H9 (cell line): ENCODE results near the gene HECTD2. TPM values are rescaled to one million over a fixed set of nuclear protein-coding genes. Genes with fewer than 3 reads are reported as not detected.
"Not testable (repeated sequence)": the region's sequence is repeated elsewhere in the genome, so short reads cannot be mapped to it uniquely, and the experiment has no call there.

Experiments used
- DNase-seq: peaks from one replicate; pipeline ENCODE4 v3.0.0-alpha.2; 2017
- H2AFZ ChIP-seq: one replicate; pipeline ENCODE4 v1.6.1; 2013; ENCODE audit warnings: mild to moderate bottlenecking, low read length, control low read depth, moderate library complexity
- H2AK5ac ChIP-seq: 2 replicates; pipeline ENCODE4 v1.6.1; 2013; ENCODE audit warnings: low read length, control low read depth, mixed read lengths; ENCODE audit not compliant: insufficient read length
- H2BK120ac ChIP-seq: one replicate; pipeline ENCODE4 v1.6.1; 2013; ENCODE audit warnings: low read depth, mild to moderate bottlenecking, low read length, control low read depth, inconsistent platforms; ENCODE audit not compliant: poor library complexity, severe bottlenecking
- H2BK12ac ChIP-seq: 2 replicates; pipeline ENCODE4 v1.6.1; 2013; ENCODE audit warnings: low read length, control low read depth, mixed read lengths, low read depth; ENCODE audit not compliant: insufficient read length
- H2BK15ac ChIP-seq: 2 replicates; pipeline ENCODE4 v1.6.1; 2013; ENCODE audit warnings: low read depth, low read length, control low read depth
- H2BK20ac ChIP-seq: one replicate; pipeline ENCODE4 v1.6.1; 2013; ENCODE audit warnings: low read depth, mild to moderate bottlenecking, low read length, control low read depth, inconsistent platforms; ENCODE audit not compliant: poor library complexity, severe bottlenecking
- H2BK5ac ChIP-seq: 2 replicates; pipeline ENCODE4 v1.6.1; 2013; ENCODE audit warnings: low read length, control low read depth, mixed read lengths; ENCODE audit not compliant: insufficient read length
- H3K14ac ChIP-seq: 2 replicates; pipeline ENCODE4 v1.6.1; 2013; ENCODE audit warnings: low read length, control low read depth; ENCODE audit not compliant: insufficient read depth
- H3K18ac ChIP-seq: 2 replicates; pipeline ENCODE4 v1.6.1; 2013; ENCODE audit warnings: low read depth, mild to moderate bottlenecking, mixed read lengths, low read length, control low read depth; ENCODE audit not compliant: insufficient read length
- H3K23ac ChIP-seq: 2 replicates; pipeline ENCODE4 v1.6.1; 2013; ENCODE audit warnings: low read length, control low read depth, mixed read lengths, low read depth; ENCODE audit not compliant: insufficient read length
- H3K23me2 ChIP-seq: 2 replicates; pipeline ENCODE4 v1.6.1; 2013; ENCODE audit warnings: low read depth, mild to moderate bottlenecking, mixed read lengths, low read length, control low read depth; ENCODE audit not compliant: insufficient read length, poor library complexity, severe bottlenecking
- H3K27ac ChIP-seq: 2 replicates; pipeline ENCODE4 v1.5.1; 2013; ENCODE audit warnings: low read length, control low read depth, mixed read lengths, low read depth; ENCODE audit not compliant: insufficient read length
- H3K27me3 ChIP-seq: 2 replicates; pipeline ENCODE4 v1.6.1; 2013; ENCODE audit warnings: low read length, control low read depth, inconsistent platforms; ENCODE audit not compliant: insufficient read depth
- H3K4ac ChIP-seq: 2 replicates; pipeline ENCODE4 v1.6.1; 2013; ENCODE audit warnings: low read depth, mild to moderate bottlenecking, control low read depth, inconsistent platforms, low read length, moderate library complexity
- H3K4me1 ChIP-seq: 2 replicates; pipeline ENCODE4 v1.6.1; 2013; ENCODE audit warnings: low read length, control low read depth, inconsistent platforms; ENCODE audit not compliant: insufficient read depth
- H3K4me2 ChIP-seq: 2 replicates; pipeline ENCODE4 v1.6.1; 2013; ENCODE audit warnings: low read length, control low read depth, mixed read lengths; ENCODE audit not compliant: insufficient read length, insufficient read depth
- H3K56ac ChIP-seq: 2 replicates; pipeline ENCODE4 v1.6.1; 2013; ENCODE audit warnings: low read depth, mild to moderate bottlenecking, mixed read lengths, low read length, control low read depth; ENCODE audit not compliant: insufficient read length
- H3K79me1 ChIP-seq: 2 replicates; pipeline ENCODE4 v1.6.1; 2013; ENCODE audit warnings: low read depth, mild to moderate bottlenecking, moderate library complexity, low read length, control low read depth, inconsistent platforms; ENCODE audit not compliant: insufficient read depth, poor library complexity, severe bottlenecking
- H3K79me2 ChIP-seq: 2 replicates; pipeline ENCODE4 v1.6.1; 2013; ENCODE audit warnings: low read length, control low read depth, inconsistent platforms; ENCODE audit not compliant: insufficient read depth
- H3K9ac ChIP-seq: 2 replicates; pipeline ENCODE4 v1.6.1; 2013; ENCODE audit warnings: low read length, control low read depth, mixed read lengths; ENCODE audit not compliant: insufficient read length; ENCODE audit errors: extremely low read depth
- H3K9me3 ChIP-seq: one replicate; pipeline ENCODE4 v1.6.1; 2013; ENCODE audit warnings: low read depth, low read length, inconsistent platforms; ENCODE audit not compliant: control insufficient read depth
- H3T11ph ChIP-seq: one replicate; pipeline ENCODE4 v1.6.1; 2013; ENCODE audit warnings: mild to moderate bottlenecking, low read length, control low read depth, inconsistent platforms
- H4K20me1 ChIP-seq: one replicate; pipeline ENCODE4 v1.6.1; 2013; ENCODE audit not compliant: control insufficient read depth, insufficient read length, insufficient read depth
- H4K5ac ChIP-seq: 2 replicates; pipeline ENCODE4 v1.6.1; 2013; ENCODE audit warnings: low read depth, mild to moderate bottlenecking, mixed read lengths, low read length, control low read depth; ENCODE audit not compliant: insufficient read length
- H4K8ac ChIP-seq: replicated peaks from 2 replicates; pipeline ENCODE4 v1.6.1; 2013; ENCODE audit warnings: low read length, control low read depth, mixed read lengths, low read depth; ENCODE audit not compliant: insufficient read length
- H4K91ac ChIP-seq: 2 replicates; pipeline ENCODE4 v1.6.1; 2013; ENCODE audit warnings: low read depth, mild to moderate bottlenecking, moderate library complexity, mixed read lengths, low read length, control low read depth; ENCODE audit not compliant: insufficient read length
- H3K27ac Mint-ChIP-seq, 3 experiments: 2 replicates in 2 of 3; 3 replicates in 1 of 3; pipeline ENCODE4 v1.8.0; 2020 to 2021; ENCODE audit warnings: mixed read lengths in 3 of 3, mild to moderate bottlenecking in 1 of 3, moderate library complexity in 1 of 3
- H3K27me3 Mint-ChIP-seq: 2 replicates; pipeline ENCODE4 v1.8.0; 2021; ENCODE audit warnings: low read depth, mild to moderate bottlenecking, moderate library complexity, mixed read lengths
- H3K36me3 Mint-ChIP-seq, 3 experiments: 2 replicates in 2 of 3; 3 replicates in 1 of 3; pipeline ENCODE4 v1.8.0; 2020 to 2021; ENCODE audit warnings: low read depth in 3 of 3, mixed read lengths in 3 of 3; ENCODE audit not compliant: insufficient read depth in 1 of 3
- H3K4me1 Mint-ChIP-seq, 2 experiments: 2 replicates each; pipeline ENCODE4 v1.8.0; 2020; ENCODE audit warnings: mixed read lengths in 2 of 2
- H3K4me3 Mint-ChIP-seq, 2 experiments: 2 replicates in 1 of 2; 3 replicates in 1 of 2; pipeline ENCODE4 v1.8.0; 2020 to 2021; ENCODE audit warnings: mild to moderate bottlenecking in 2 of 2, mixed read lengths in 2 of 2, moderate library complexity in 1 of 2
- H3K9me3 Mint-ChIP-seq, 2 experiments: 2 replicates in 1 of 2; 3 replicates in 1 of 2; pipeline ENCODE4 v1.8.0; 2020; ENCODE audit warnings: mild to moderate bottlenecking in 2 of 2, mixed read lengths in 2 of 2, moderate library complexity in 1 of 2
- CTCF ChIP-seq: fragments of 200-600 bp; sonication (generic); conservative IDR thresholded peaks from 3 replicates; pipeline ENCODE4 v1.8.0; 2021; ENCODE audit warnings: antibody characterized with exemption, mild to moderate bottlenecking
- WGBS: extraction: QIAGEN DNeasy Blood & Tissue Kit; methylation state at CpG from one replicate; pipeline ENCODE4 v1.1.7; 2013; ENCODE audit warnings: missing lambda C conversion rate, low lambda C conversion rate, mixed read lengths; ENCODE audit not compliant: insufficient read length; ENCODE audit errors: extremely low coverage; 5-methylcytosine and 5-hydroxymethylcytosine counted together
- total RNA-seq: library from RNA; stranded (reverse); gene quantifications from 2 replicates; pipeline ENCODE4 v1.2.1, GENCODE V29; 2021

HECTD2 gene
- total RNA-seq, 1 experiment from 2014 or later, result 13.4 TPM

GRCh38 chr10:91528768-91529167, 118.6 kb downstream of the HECTD2 start:
- Histone ChIP-seq H4K20me1 (no peaks in the 10 kb centered on the region), H2BK120ac (no peak overlapping the region)
- peaks cover 3% of the 10 kb centered on the region; the same call in 1 of the 2 replicates for H3K27me3 Mint-ChIP-seq

GRCh38 chr10:91534789-91535188, 124.6 kb downstream of the HECTD2 start:
- not testable (repeated sequence) for H2BK120ac ChIP-seq, H3K56ac ChIP-seq, H3K14ac ChIP-seq

More at GRCh38 chr10:91528768-91529167, 118.6 kb downstream of the HECTD2 start:
- Mint-ChIP-seq H3K9me3 (no peaks in the 10 kb centered on the region), H3K4me3 (no peak overlapping the region), H3K27ac (no peak overlapping the region), H3K4me1 (no peaks in the 10 kb centered on the region; a peak in 1 of 4 replicates), H3K36me3 (no peaks in the 10 kb centered on the region; a peak in 1 of 7 replicates)
- no peak overlapping the region for H2AK5ac ChIP-seq
- H3K4ac ChIP-seq, result no peak overlapping the region
- TF ChIP-seq CTCF, result no peak
- no peak overlapping the region for H2AFZ ChIP-seq
- no peaks in the 10 kb centered on the region for H3K23me2 ChIP-seq
- H3K27ac ChIP-seq, result no peak overlapping the region
- no peak overlapping the region for H2BK20ac ChIP-seq
- no peak overlapping the region for H4K5ac ChIP-seq
- H2BK15ac ChIP-seq, result no peak overlapping the region
- no peak overlapping the region for H3K23ac ChIP-seq
- H4K8ac ChIP-seq, result no peak overlapping the region
- H3K4me1 ChIP-seq, result no peaks in the 10 kb centered on the region; the same call in 1 of the 2 replicates
- H3K18ac ChIP-seq, result no peak overlapping the region
- no peak overlapping the region for H3K4me2 ChIP-seq
- H3K79me2 ChIP-seq, result no peaks in the 10 kb centered on the region
- H3K79me1 ChIP-seq, result no peaks in the 10 kb centered on the region
- no CpG with 5 or more reads among the region's 1 CpG for whole genome bisulfite sequencing
- H3T11ph ChIP-seq, result no peak overlapping the region
- H3K9me3 ChIP-seq, result no peaks in the 10 kb centered on the region
- no peak for DNase-seq
- H3K14ac ChIP-seq, result no peak overlapping the region
- H2BK12ac ChIP-seq, result no peak overlapping the region
- H3K27me3 ChIP-seq, result no peaks in the 10 kb centered on the region
- no peak overlapping the region for H2BK5ac ChIP-seq
- no peak overlapping the region for H4K91ac ChIP-seq
- H3K56ac ChIP-seq, result no peak overlapping the region
- no peak overlapping the region for H3K9ac ChIP-seq

More at GRCh38 chr10:91534789-91535188, 124.6 kb downstream of the HECTD2 start:
- not testable (repeated sequence) for H2BK12ac ChIP-seq, H3K9me3 ChIP-seq, H3K27ac Mint-ChIP-seq, H3K18ac ChIP-seq, H2BK15ac ChIP-seq, H4K8ac ChIP-seq, H2AK5ac ChIP-seq, H3K9me3 Mint-ChIP-seq, H3K4ac ChIP-seq, H3K4me1 ChIP-seq, H3K79me2 ChIP-seq, H2AFZ ChIP-seq, H3K4me1 Mint-ChIP-seq, H3K23ac ChIP-seq, H3K9ac ChIP-seq, H4K20me1 ChIP-seq, H3K36me3 Mint-ChIP-seq, H2BK5ac ChIP-seq, H3K27ac ChIP-seq, H3T11ph ChIP-seq, H3K23me2 ChIP-seq, H3K27me3 Mint-ChIP-seq, H3K79me1 ChIP-seq, H4K5ac ChIP-seq, H3K4me2 ChIP-seq, H4K91ac ChIP-seq, H3K27me3 ChIP-seq, DNase-seq, H3K4me3 Mint-ChIP-seq, H2BK20ac ChIP-seq
- no CpG with 5 or more reads among the region's 1 CpG for WGBS
